NCI-H524 (cell line): ENCODE results near the gene SLC2A6.
A peak's percentile ranks its signal among the peaks of the same experiment; 100 is the strongest.

Experiments used
- DNase-seq, 2 experiments: peaks; one replicate each; lab custom pipeline; 2025; lab: John Stamatoyannopoulos, UW

The SLC2A6 gene

GRCh38 chr9:133515615-133516255 is 36.8 kb upstream of the SLC2A6 start:
- no peak for DNase-seq

GRCh38 chr9:133515240-133515610 is 36.3 kb upstream of the SLC2A6 start:
- no peak for DNase-seq

- no peak for DNase-seq
Observed at GRCh38 chr9:133514460-133515239, 35.8 kb upstream of the SLC2A6 start.

- DNase-seq, result no peak
Observed at GRCh38 chr9:133513214-133514100, 34.6 kb upstream of the SLC2A6 start.

GRCh38 chr9:133512253-133513213 is 33.6 kb upstream of the SLC2A6 start:
- no peak for DNase-seq

- no peak for DNase-seq
Observed at GRCh38 chr9:133511607-133512006, 32.7 kb upstream of the SLC2A6 start.

- no peak for DNase-seq
Observed at GRCh38 chr9:133510926-133511505, 32.1 kb upstream of the SLC2A6 start.

- peak in 1 of 2 experiments; percentile 22 for DNase-seq
Observed at GRCh38 chr9:133509179-133510083, 30.5 kb upstream of the SLC2A6 start.

- no peak for DNase-seq
Observed at GRCh38 chr9:133508046-133508445, 29.1 kb upstream of the SLC2A6 start.

GRCh38 chr9:133507246-133507965 is 28.5 kb upstream of the SLC2A6 start:
- no peak for DNase-seq

- no peak for DNase-seq
Observed at GRCh38 chr9:133506653-133507038, 27.7 kb upstream of the SLC2A6 start.

- no peak for DNase-seq
Observed at GRCh38 chr9:133505901-133506652, 27.2 kb upstream of the SLC2A6 start.

- no peak for DNase-seq
Observed at GRCh38 chr9:133505186-133505830, 26.4 kb upstream of the SLC2A6 start.

- no peak for DNase-seq
Observed at GRCh38 chr9:133502112-133502511, 23.2 kb upstream of the SLC2A6 start.

GRCh38 chr9:133499892-133500270 is 21.0 kb upstream of the SLC2A6 start:
- no peak for DNase-seq

GRCh38 chr9:133499132-133499891 is 20.4 kb upstream of the SLC2A6 start:
- DNase-seq, result no peak
